Measurements from ENCODE around the gene HNRNPK.
A peak's percentile ranks its signal among the peaks of the same experiment; 100 is the strongest.

Gene HNRNPK

GRCh38 chr9:83930881-83931280 lies 49.1 kb downstream of the HNRNPK start:
- no peak for DNase-seq

- no peak for DNase-seq
Measured at GRCh38 chr9:83927591-83927990, 52.4 kb downstream of the HNRNPK start.

GRCh38 chr9:83920927-83921707 lies 58.9 kb downstream of the HNRNPK start, which contains the start of gene KIF27:
Gene KIF27 (minus strand): TSS chr9:83921432. CDS start chr9:83915591, 5,841 bp downstream.
- DNase-seq, result peak; percentile 82

GRCh38 chr9:83920469-83920926 lies 59.5 kb downstream of the HNRNPK start:
- peak; percentile 45 for DNase-seq

- DNase-seq, result no peak
Measured at GRCh38 chr9:83919111-83919510, 60.9 kb downstream of the HNRNPK start.

All from NCI-H1417 treated with DMSO at 0.1 percent for 48 hours (cell line).